GM12873 (cell line): ENCODE data around the gene TSR2.

Experiments used
- TF ChIP-seq, protein P1 (sequence below): IDR thresholded peaks from 2 replicates; pipeline ENCODE4 v1.5.1; 2012; ENCODE audit warnings: low read depth, mild to moderate bottlenecking, moderate library complexity, low read length, control low read depth; ENCODE audit not compliant: insufficient read depth; ENCODE audit errors: missing control alignments

Gene TSR2

DNA sequence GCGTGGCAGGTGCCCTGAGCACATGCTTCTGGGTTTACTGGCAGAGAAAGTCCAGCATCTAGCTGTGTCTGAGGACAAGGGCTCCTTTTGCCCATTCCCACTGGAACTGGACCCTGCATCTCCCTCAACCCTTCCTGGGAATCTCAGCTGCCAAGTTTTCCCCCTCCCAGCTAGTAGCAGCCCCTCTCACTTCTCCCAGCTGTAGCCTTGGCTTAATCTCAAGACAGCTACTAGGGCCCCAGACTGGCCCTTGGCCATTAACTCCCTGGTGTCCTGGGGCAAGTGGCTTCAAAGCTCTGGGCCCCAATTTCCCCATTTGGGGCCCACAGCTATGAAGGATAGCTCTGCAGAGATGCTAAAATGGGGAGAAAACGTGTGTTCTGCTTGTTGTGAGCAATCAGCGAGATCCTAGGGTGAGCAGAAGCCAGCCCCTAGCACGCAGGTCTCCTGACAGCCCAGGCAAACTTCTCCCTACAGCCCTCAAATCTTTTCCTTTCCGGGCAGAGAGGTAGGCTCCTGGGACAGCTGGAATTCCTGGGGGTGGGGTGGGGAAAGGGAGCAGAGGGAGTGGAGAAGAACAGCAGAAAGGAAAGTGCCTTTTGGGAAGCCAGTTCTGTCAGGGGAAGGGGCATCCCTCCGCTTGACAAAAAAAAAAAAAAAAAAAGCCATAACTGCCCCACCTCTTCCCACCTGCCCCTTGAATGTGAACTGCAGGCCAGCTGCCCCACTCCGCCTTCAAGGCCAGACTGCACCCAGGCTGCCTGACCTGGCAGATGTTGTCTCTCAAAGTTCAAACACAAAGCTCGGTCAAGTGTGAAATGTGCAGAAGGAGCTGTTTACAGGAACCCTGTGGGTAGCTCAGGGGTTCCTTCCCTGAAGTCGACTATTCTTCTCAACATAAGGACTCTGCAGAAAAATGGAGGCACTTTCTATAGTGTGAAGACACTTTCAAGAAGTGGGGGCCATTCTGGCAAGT, 39.2 kb downstream of the TSR2 start:
- TF ChIP-seq, protein P1, sequence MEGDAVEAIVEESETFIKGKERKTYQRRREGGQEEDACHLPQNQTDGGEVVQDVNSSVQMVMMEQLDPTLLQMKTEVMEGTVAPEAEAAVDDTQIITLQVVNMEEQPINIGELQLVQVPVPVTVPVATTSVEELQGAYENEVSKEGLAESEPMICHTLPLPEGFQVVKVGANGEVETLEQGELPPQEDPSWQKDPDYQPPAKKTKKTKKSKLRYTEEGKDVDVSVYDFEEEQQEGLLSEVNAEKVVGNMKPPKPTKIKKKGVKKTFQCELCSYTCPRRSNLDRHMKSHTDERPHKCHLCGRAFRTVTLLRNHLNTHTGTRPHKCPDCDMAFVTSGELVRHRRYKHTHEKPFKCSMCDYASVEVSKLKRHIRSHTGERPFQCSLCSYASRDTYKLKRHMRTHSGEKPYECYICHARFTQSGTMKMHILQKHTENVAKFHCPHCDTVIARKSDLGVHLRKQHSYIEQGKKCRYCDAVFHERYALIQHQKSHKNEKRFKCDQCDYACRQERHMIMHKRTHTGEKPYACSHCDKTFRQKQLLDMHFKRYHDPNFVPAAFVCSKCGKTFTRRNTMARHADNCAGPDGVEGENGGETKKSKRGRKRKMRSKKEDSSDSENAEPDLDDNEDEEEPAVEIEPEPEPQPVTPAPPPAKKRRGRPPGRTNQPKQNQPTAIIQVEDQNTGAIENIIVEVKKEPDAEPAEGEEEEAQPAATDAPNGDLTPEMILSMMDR = no peak

DNA sequence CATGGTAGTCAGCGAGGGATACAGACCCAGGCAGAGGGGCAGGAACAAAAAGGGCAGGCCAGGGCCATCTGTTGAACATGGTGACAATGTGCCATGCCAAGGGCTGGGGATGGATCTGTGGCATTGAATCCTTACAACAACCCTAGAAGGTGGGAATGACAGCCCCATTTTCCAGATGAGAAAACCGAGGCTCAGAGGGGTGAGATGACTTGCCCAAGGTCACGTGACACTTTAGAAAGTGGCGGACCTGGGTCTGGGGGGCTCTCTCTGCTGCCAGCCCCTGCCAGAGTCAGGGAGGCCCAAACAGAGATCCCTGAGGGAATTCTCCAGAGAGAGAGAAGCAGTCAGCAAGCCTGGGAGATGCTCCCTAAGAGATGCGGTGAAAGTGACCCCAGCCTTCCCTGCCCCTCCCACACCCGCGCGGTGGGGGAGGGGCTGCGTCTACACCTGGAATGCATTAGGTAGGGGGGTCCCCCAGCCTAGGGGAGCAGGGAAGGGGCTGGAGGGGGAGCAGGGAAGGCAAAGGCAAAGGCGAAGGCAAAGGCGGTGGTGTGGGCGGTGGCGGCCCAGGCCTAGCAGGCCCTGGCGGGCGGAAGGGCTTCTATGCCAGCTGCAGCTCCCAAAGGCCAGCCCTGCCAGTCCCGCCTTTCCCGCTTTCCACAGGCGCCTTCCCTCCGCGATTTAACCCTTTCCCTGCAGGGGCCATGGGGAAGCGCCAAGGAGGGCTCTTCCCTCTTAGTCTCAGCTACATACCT, 42.8 kb downstream of the TSR2 start:
- TF ChIP-seq, protein P1 = no peak

DNA sequence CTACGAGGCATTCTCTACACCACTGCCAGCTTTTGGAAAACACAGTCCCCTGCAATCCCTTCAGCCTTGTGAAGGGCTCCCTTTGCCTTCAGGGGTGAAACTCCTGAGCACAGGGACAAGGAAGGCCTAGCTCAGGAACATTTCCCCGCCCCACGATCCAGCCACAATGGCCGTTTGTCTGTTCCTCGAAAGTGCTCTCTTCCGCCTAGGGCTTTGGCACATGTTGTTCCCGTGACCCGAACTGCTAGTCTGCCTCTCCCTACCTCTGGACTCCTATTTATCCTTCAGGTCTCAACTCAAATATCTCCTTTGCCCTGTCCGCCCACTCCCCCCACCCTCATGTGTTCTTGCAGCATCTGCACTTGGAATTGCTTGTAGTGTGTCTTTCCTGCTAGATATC, 43.7 kb downstream of the TSR2 start:
- TF ChIP-seq, protein P1 = no peak

- TF ChIP-seq, protein P1 = no peak
These were observed 44.5 kb downstream of the TSR2 start for GRCh38 chrX:54484666-54485065.

GRCh38 chrX:54492340-54492739, 52.1 kb downstream of the TSR2 start:
- TF ChIP-seq, protein P1 = no peak

- TF ChIP-seq, protein P1 = no peak
These were observed 54.2 kb downstream of the TSR2 start for GRCh38 chrX:54494166-54494988.
